ENCODE results near the gene SPAG7. TPM values are rescaled to one million over a fixed set of nuclear protein-coding genes. Genes with fewer than 3 reads are reported as not detected.

The SPAG7 gene
- total RNA-seq, 2 experiments from 2014 or later: 54.4 to 58.9 TPM

GRCh38 chr17:4934173-4934979, 33.2 kb downstream of the SPAG7 start:
- Histone ChIP-seq H3K4me3 (ENCODE audit: low read depth, low read length, poor library complexity, severe bottlenecking) (no peak overlapping the region), H4K20me1 (ENCODE audit: insufficient read depth, low read length) (no peaks in the 10 kb centered on the region), H3K9me3 (ENCODE audit: low read length) (no peaks in the 10 kb centered on the region), H3K36me3 (ENCODE audit: insufficient read depth, low read length) (peaks cover 35% of the 10 kb centered on the region), H3K4me2 (ENCODE audit: low read length) (no peak overlapping the region), H2AFZ (ENCODE audit: low read length) (no peak overlapping the region), H3K27ac (ENCODE audit: low read depth, low read length, poor library complexity, severe bottlenecking) (no peak overlapping the region), H3K4me1 (ENCODE audit: insufficient read depth, low read length, poor library complexity, severe bottlenecking) (peaks cover 14% of the 10 kb centered on the region), H3K9me2 (ENCODE audit: insufficient read depth, low read length) (no peaks in the 10 kb centered on the region), H3K79me2 (ENCODE audit: insufficient read depth, low read depth, low read length) (peaks cover 12% of the 10 kb centered on the region)
- ChIA-PET CTCF (ENCODE audit: unreplicated experiment) (no interaction called here), POLR2A (no interaction called here)
- BruUV-seq (replicated peaks): TSS peak; percentile 9
- no peak for DNase-seq (ENCODE audit: low spot score)
- intact Hi-C loops (cut with micrococcal nuclease; ENCODE audit: unreplicated experiment): no loop called here
- TF ChIP-seq EZH2phosphoT487 (IDR thresholded peaks at IDR 0.05; ENCODE audit: borderline replicate concordance, low read depth, low read length) (no peak), CTCF (conservative IDR thresholded peaks at IDR 0.05; ENCODE audit: low read length) (peak; percentile 41)

GRCh38 chr17:4933646-4934045, 34.0 kb downstream of the SPAG7 start:
- H2AFZ ChIP-seq (ENCODE audit: low read length): no peak overlapping the region
- H3K4me3 ChIP-seq (ENCODE audit: low read depth, low read length, poor library complexity, severe bottlenecking): no peak overlapping the region
- peaks cover 42% of the 10 kb centered on the region for H3K36me3 ChIP-seq (ENCODE audit: insufficient read depth, low read length)
- ChIA-PET POLR2A (no interaction called here), CTCF (ENCODE audit: unreplicated experiment) (no interaction called here)
- TF ChIP-seq CTCF (conservative IDR thresholded peaks at IDR 0.05; ENCODE audit: low read length): no peak
- TF ChIP-seq EZH2phosphoT487 (IDR thresholded peaks at IDR 0.05; ENCODE audit: borderline replicate concordance, low read depth, low read length): no peak
- peaks cover 5% of the 10 kb centered on the region for H3K79me2 ChIP-seq (ENCODE audit: insufficient read depth, low read depth, low read length)
- no peaks in the 10 kb centered on the region for H4K20me1 ChIP-seq (ENCODE audit: insufficient read depth, low read length)
- BruUV-seq (replicated peaks): no TSS peak
- no peak for DNase-seq (ENCODE audit: low spot score)
- H3K9me2 ChIP-seq (ENCODE audit: insufficient read depth, low read length): no peaks in the 10 kb centered on the region
- intact Hi-C loops (cut with micrococcal nuclease; ENCODE audit: unreplicated experiment): no loop called here
- H3K27ac ChIP-seq (ENCODE audit: low read depth, low read length, poor library complexity, severe bottlenecking): no peak overlapping the region
- no peaks in the 10 kb centered on the region for H3K9me3 ChIP-seq (ENCODE audit: low read length)
- H3K4me1 ChIP-seq (ENCODE audit: insufficient read depth, low read length, poor library complexity, severe bottlenecking): peaks cover 9% of the 10 kb centered on the region
- no peak overlapping the region for H3K4me2 ChIP-seq (ENCODE audit: low read length)

- no peaks in the 10 kb centered on the region for H3K9me2 ChIP-seq (ENCODE audit: insufficient read depth, low read length)
- no peaks in the 10 kb centered on the region for H3K9me3 ChIP-seq (ENCODE audit: low read length)
- CTCF ChIA-PET (ENCODE audit: unreplicated experiment): no interaction called here
- H3K27ac ChIP-seq (ENCODE audit: low read depth, low read length, poor library complexity, severe bottlenecking): no peak overlapping the region
- H3K36me3 ChIP-seq (ENCODE audit: insufficient read depth, low read length): peaks cover 37% of the 10 kb centered on the region
- H2AFZ ChIP-seq (ENCODE audit: low read length): no peak overlapping the region
- POLR2A ChIA-PET: no interaction called here
- H3K4me1 ChIP-seq (ENCODE audit: insufficient read depth, low read length, poor library complexity, severe bottlenecking): peaks cover 3% of the 10 kb centered on the region
- BruUV-seq (replicated peaks): no TSS peak
- H3K4me2 ChIP-seq (ENCODE audit: low read length): no peak overlapping the region
- no peaks in the 10 kb centered on the region for H4K20me1 ChIP-seq (ENCODE audit: insufficient read depth, low read length)
- H3K4me3 ChIP-seq (ENCODE audit: low read depth, low read length, poor library complexity, severe bottlenecking): no peak overlapping the region
- H3K79me2 ChIP-seq (ENCODE audit: insufficient read depth, low read depth, low read length): no peaks in the 10 kb centered on the region
- intact Hi-C loops (cut with micrococcal nuclease; ENCODE audit: unreplicated experiment): no loop called here
- DNase-seq (ENCODE audit: low spot score): no peak
- TF ChIP-seq EZH2phosphoT487 (IDR thresholded peaks at IDR 0.05; ENCODE audit: borderline replicate concordance, low read depth, low read length) (no peak), CTCF (conservative IDR thresholded peaks at IDR 0.05; ENCODE audit: low read length) (no peak)
Measured at GRCh38 chr17:4932756-4933155, 34.9 kb downstream of the SPAG7 start.
